T-helper 9 cell (primary cell): ENCODE measurements around the gene POLR1E.

ENCODE experiments used
- DNase-seq: peaks from one replicate; pipeline ENCODE4 v3.0.0-alpha.2; 2020
- total RNA-seq, 2 donors: gene quantifications; one replicate each; lab custom pipeline; 2026; lab: John Stamatoyannopoulos, UW

POLR1E gene
- 66.5 to 73.4 reads per million in 2 donors for total RNA-seq

- peak; percentile 95 for DNase-seq
Observed at GRCh38 chr9:37485389-37486255, at the start of gene POLR1E. POLR1E (plus strand) TSS chr9:37485948; CDS start chr9:37486048, 100 bp downstream.

GRCh38 chr9:37436540-37436939 lies 49.2 kb upstream of the POLR1E start:
- no peak for DNase-seq

- no peak for DNase-seq
Observed at GRCh38 chr9:37437010-37437409, 48.7 kb upstream of the POLR1E start.

GRCh38 chr9:37437621-37438020 lies 48.1 kb upstream of the POLR1E start:
- no peak for DNase-seq

- DNase-seq, result no peak
Observed at GRCh38 chr9:37438359-37438758, 47.4 kb upstream of the POLR1E start.

GRCh38 chr9:37441776-37442370 lies 43.9 kb upstream of the POLR1E start:
- no peak for DNase-seq

GRCh38 chr9:37442556-37442955 lies 43.2 kb upstream of the POLR1E start:
- no peak for DNase-seq

- no peak for DNase-seq
Observed at GRCh38 chr9:37443566-37443965, 42.2 kb upstream of the POLR1E start.

GRCh38 chr9:37444890-37445289 lies 40.9 kb upstream of the POLR1E start:
- no peak for DNase-seq

- DNase-seq, result no peak
Observed at GRCh38 chr9:37445832-37446231, 39.9 kb upstream of the POLR1E start.

- no peak for DNase-seq
Observed at GRCh38 chr9:37446401-37446800, 39.3 kb upstream of the POLR1E start.

GRCh38 chr9:37447111-37447510 lies 38.6 kb upstream of the POLR1E start:
- no peak for DNase-seq

- no peak for DNase-seq
Observed at GRCh38 chr9:37449862-37450632, 35.7 kb upstream of the POLR1E start.

GRCh38 chr9:37451628-37452027 lies 34.1 kb upstream of the POLR1E start:
- DNase-seq, result no peak

- DNase-seq, result no peak
Observed at GRCh38 chr9:37452611-37453010, 33.1 kb upstream of the POLR1E start.

GRCh38 chr9:37453827-37454226 lies 31.9 kb upstream of the POLR1E start:
- DNase-seq, result no peak

GRCh38 chr9:37454238-37454637 lies 31.5 kb upstream of the POLR1E start:
- DNase-seq, result no peak

GRCh38 chr9:37455884-37456647 lies 29.7 kb upstream of the POLR1E start:
- no peak for DNase-seq

- no peak for DNase-seq
Observed at GRCh38 chr9:37456817-37457216, 28.9 kb upstream of the POLR1E start.

GRCh38 chr9:37464006-37464405 lies 21.7 kb upstream of the POLR1E start:
- DNase-seq, result no peak

- DNase-seq, result peak; percentile 81
Observed at GRCh38 chr9:37464426-37465248, 21.1 kb upstream of the POLR1E start.
